ENCODE results near the gene TTC7B. TPM values are rescaled to one million over a fixed set of nuclear protein-coding genes. Genes with fewer than 3 reads are reported as not detected.

The TTC7B gene
- total RNA-seq, 1 experiment from 2014 or later = 40.9 TPM

- intact Hi-C loops (cut with micrococcal nuclease; ENCODE audit: unreplicated experiment) (no loop called here), in situ Hi-C loops (cut with HindIII; ENCODE audit: low pct_unique_long_range_greater_than_20kb, low sequenced_read_pairs) (no loop called here)
- Histone ChIP-seq H3K36me3 (ENCODE audit: control insufficient read depth, insufficient read depth, low read length) (no peaks in the 10 kb centered on the region), H3K27me3 (ENCODE audit: control insufficient read depth, insufficient read depth, low read length) (no peaks in the 10 kb centered on the region), H3K9me3 (ENCODE audit: control insufficient read depth, insufficient read depth, low read depth, low read length) (no peaks in the 10 kb centered on the region), H3K4me3 (ENCODE audit: low read depth in 2 of 2, low read length in 2 of 2) (no peak overlapping the region), H3K27ac (ENCODE audit: low read length) (no peak overlapping the region), H3K4me1 (ENCODE audit: control insufficient read depth, insufficient read depth, low read length) (no peaks in the 10 kb centered on the region)
- ChIA-PET CTCF (no interaction called here), POLR2A (no interaction called here)
- DNase-seq (ENCODE audit: low read depth, low spot score) = no peak
- ATAC-seq = no peak
- no TSS peak for BruUV-seq (replicated peaks)
- TF ChIP-seq TCF7L2 (IDR thresholded peaks at IDR 0.05; ENCODE audit: low read depth, low read length) (no peak), POLR2AphosphoS5 (IDR thresholded peaks at IDR 0.05; ENCODE audit: low read depth, low read length) (no peak), SIN3A (IDR thresholded peaks at IDR 0.05; ENCODE audit: borderline replicate concordance, insufficient read depth, low read depth, low read length) (no peak)
- TF ChIP-seq, protein P1, sequence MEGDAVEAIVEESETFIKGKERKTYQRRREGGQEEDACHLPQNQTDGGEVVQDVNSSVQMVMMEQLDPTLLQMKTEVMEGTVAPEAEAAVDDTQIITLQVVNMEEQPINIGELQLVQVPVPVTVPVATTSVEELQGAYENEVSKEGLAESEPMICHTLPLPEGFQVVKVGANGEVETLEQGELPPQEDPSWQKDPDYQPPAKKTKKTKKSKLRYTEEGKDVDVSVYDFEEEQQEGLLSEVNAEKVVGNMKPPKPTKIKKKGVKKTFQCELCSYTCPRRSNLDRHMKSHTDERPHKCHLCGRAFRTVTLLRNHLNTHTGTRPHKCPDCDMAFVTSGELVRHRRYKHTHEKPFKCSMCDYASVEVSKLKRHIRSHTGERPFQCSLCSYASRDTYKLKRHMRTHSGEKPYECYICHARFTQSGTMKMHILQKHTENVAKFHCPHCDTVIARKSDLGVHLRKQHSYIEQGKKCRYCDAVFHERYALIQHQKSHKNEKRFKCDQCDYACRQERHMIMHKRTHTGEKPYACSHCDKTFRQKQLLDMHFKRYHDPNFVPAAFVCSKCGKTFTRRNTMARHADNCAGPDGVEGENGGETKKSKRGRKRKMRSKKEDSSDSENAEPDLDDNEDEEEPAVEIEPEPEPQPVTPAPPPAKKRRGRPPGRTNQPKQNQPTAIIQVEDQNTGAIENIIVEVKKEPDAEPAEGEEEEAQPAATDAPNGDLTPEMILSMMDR (IDR thresholded peaks at IDR 0.05) = no peak
- TF ChIP-seq, protein P2, sequence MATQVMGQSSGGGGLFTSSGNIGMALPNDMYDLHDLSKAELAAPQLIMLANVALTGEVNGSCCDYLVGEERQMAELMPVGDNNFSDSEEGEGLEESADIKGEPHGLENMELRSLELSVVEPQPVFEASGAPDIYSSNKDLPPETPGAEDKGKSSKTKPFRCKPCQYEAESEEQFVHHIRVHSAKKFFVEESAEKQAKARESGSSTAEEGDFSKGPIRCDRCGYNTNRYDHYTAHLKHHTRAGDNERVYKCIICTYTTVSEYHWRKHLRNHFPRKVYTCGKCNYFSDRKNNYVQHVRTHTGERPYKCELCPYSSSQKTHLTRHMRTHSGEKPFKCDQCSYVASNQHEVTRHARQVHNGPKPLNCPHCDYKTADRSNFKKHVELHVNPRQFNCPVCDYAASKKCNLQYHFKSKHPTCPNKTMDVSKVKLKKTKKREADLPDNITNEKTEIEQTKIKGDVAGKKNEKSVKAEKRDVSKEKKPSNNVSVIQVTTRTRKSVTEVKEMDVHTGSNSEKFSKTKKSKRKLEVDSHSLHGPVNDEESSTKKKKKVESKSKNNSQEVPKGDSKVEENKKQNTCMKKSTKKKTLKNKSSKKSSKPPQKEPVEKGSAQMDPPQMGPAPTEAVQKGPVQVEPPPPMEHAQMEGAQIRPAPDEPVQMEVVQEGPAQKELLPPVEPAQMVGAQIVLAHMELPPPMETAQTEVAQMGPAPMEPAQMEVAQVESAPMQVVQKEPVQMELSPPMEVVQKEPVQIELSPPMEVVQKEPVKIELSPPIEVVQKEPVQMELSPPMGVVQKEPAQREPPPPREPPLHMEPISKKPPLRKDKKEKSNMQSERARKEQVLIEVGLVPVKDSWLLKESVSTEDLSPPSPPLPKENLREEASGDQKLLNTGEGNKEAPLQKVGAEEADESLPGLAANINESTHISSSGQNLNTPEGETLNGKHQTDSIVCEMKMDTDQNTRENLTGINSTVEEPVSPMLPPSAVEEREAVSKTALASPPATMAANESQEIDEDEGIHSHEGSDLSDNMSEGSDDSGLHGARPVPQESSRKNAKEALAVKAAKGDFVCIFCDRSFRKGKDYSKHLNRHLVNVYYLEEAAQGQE (IDR thresholded peaks at IDR 0.05; ENCODE audit: insufficient read depth in 1 of 2, low read depth in 2 of 2, low read length in 1 of 2) = no peak
Measured at GRCh38 chr14:90487031-90487430, 329.2 kb downstream of the TTC7B start.

- DNase-seq (ENCODE audit: low read depth, low spot score) (no peak), ATAC-seq (no peak)
- in situ Hi-C loops (cut with HindIII; ENCODE audit: low pct_unique_long_range_greater_than_20kb, low sequenced_read_pairs) = no loop called here
- Histone ChIP-seq H3K27me3 (ENCODE audit: control insufficient read depth, insufficient read depth, low read length) (no peaks in the 10 kb centered on the region), H3K4me1 (ENCODE audit: control insufficient read depth, insufficient read depth, low read length) (no peaks in the 10 kb centered on the region), H3K4me3 (ENCODE audit: low read depth in 2 of 2, low read length in 2 of 2) (no peak overlapping the region), H3K36me3 (ENCODE audit: control insufficient read depth, insufficient read depth, low read length) (no peaks in the 10 kb centered on the region), H3K27ac (ENCODE audit: low read length) (no peak overlapping the region), H3K9me3 (ENCODE audit: control insufficient read depth, insufficient read depth, low read depth, low read length) (no peaks in the 10 kb centered on the region)
- no peak for TF ChIP-seq TCF7L2 (IDR thresholded peaks at IDR 0.05; ENCODE audit: low read depth, low read length)
- TF ChIP-seq, protein P1 (IDR thresholded peaks at IDR 0.05) = no peak
- no peak for TF ChIP-seq POLR2AphosphoS5 (IDR thresholded peaks at IDR 0.05; ENCODE audit: low read depth, low read length)
- TF ChIP-seq, protein P2 (IDR thresholded peaks at IDR 0.05; ENCODE audit: insufficient read depth in 1 of 2, low read depth in 2 of 2, low read length in 1 of 2) = no peak
- BruUV-seq (replicated peaks) = no TSS peak
- ChIA-PET CTCF (no interaction called here), POLR2A (no interaction called here)
- intact Hi-C loops (cut with micrococcal nuclease; ENCODE audit: unreplicated experiment) = no loop called here
Measured at GRCh38 chr14:90484291-90484690, 331.9 kb downstream of the TTC7B start.
